B cell (primary cell): ENCODE data around the gene YIPF5. TPM values are rescaled to one million over a fixed set of nuclear protein-coding genes. Genes with fewer than 3 reads are reported as not detected.

Experiments used
- ATAC-seq: fragments of 200-7000 bp; cut with Tn5 transposase; one replicate; pipeline ENCODE4 v1.10.0; 2021; ENCODE audit warnings: low read depth, mild to moderate bottlenecking, moderate number of reproducible peaks, moderate library complexity
- CTCF ChIA-PET: fragments of 350-600 bp; sonication (Branson Sonifier 250); formaldehyde crosslinking; loops from one replicate; lab custom pipeline; 2021; ENCODE audit warnings: antibody characterized with exemption, inconsistent platforms; lab: Charles Lee
- POLR2A ChIA-PET: fragments of 350-600 bp; sonication (Branson Sonifier 250); formaldehyde crosslinking; loops from one replicate; lab custom pipeline; 2021; ENCODE audit warnings: antibody characterized with exemption; lab: Charles Lee
- DNase-seq: peaks from one replicate; pipeline ENCODE4 v3.0.0; 2013
- H2AFZ ChIP-seq: 2 replicates; pipeline ENCODE4 v1.6.1; 2012; ENCODE audit warnings: mild to moderate bottlenecking, low read depth, low read length; ENCODE audit not compliant: insufficient read depth, poor library complexity, severe bottlenecking
- H3K27ac ChIP-seq, 2 donors: 1 replicate in 1 of 2; 2 replicates in 1 of 2; pipeline ENCODE4 v1.5.1; 2012 to 2013; ENCODE audit warnings: low read length in 2 of 2, mild to moderate bottlenecking in 2 of 2, moderate library complexity in 1 of 2
- H3K27me3 ChIP-seq, 4 experiments: fragments of 200-600 bp in 1 of 4; sonication (generic) in 1 of 4; replicated peaks in 1 of 4; 1 replicate in 2 of 4; 2 replicates in 2 of 4; pipeline versions ENCODE4 v1.6.1 to v1.7.0; 2013 to 2016; ENCODE audit warnings: low read length in 3 of 4, mild to moderate bottlenecking in 2 of 4, mixed read lengths in 1 of 4, moderate library complexity in 1 of 4; ENCODE audit not compliant: insufficient read depth in 4 of 4, control insufficient read depth in 3 of 4; ENCODE audit errors: control extremely low read depth in 1 of 4
- H3K36me3 ChIP-seq, 2 experiments: replicated peaks in 1 of 2; 1 replicate in 1 of 2; 2 replicates in 1 of 2; pipeline versions ENCODE4 v1.6.1 to v1.7.1; 2013; ENCODE audit warnings: low read length in 1 of 2; ENCODE audit not compliant: insufficient read depth in 2 of 2, control insufficient read depth in 1 of 2; ENCODE audit errors: control extremely low read depth in 1 of 2, extremely low read depth in 1 of 2
- H3K4me1 ChIP-seq, 2 donors: fragments of 200-600 bp in 1 of 2; sonication (generic) in 1 of 2; 1 replicate in 1 of 2; 2 replicates in 1 of 2; pipeline versions ENCODE4 v1.5.1 to v1.6.1; 2013 to 2017; ENCODE audit warnings: low read length in 2 of 2; ENCODE audit not compliant: control insufficient read depth in 2 of 2, insufficient read depth in 2 of 2
- H3K4me2 ChIP-seq: replicated peaks from 2 replicates; pipeline ENCODE3; 2012; ENCODE audit warnings: mild to moderate bottlenecking, low read depth, low read length; ENCODE audit not compliant: poor library complexity, severe bottlenecking
- H3K4me3 ChIP-seq, 5 experiments: fragments of 200-600 bp in 1 of 5; sonication (generic) in 1 of 5; 1 replicate in 3 of 5; 2 replicates in 2 of 5; pipeline versions ENCODE4 v1.5.1 to v1.7.0; 2011 to 2016; ENCODE audit warnings: low read length in 4 of 5, mild to moderate bottlenecking in 4 of 5, low read depth in 2 of 5, control low read depth in 1 of 5, moderate library complexity in 1 of 5; ENCODE audit not compliant: insufficient read depth in 1 of 5; ENCODE audit errors: control extremely low read depth in 1 of 5, extremely low read depth in 1 of 5
- H3K79me2 ChIP-seq: fragments of 200-600 bp; sonication (generic); one replicate; pipeline ENCODE4 v1.6.0; 2016; ENCODE audit warnings: low read length; ENCODE audit not compliant: control insufficient read depth, insufficient read depth
- H3K9ac ChIP-seq: fragments of 200-600 bp; sonication (generic); 2 replicates; pipeline ENCODE4 v1.6.1; 2017; ENCODE audit warnings: mild to moderate bottlenecking, low read length, moderate library complexity
- H3K9me3 ChIP-seq, 3 donors: one replicate each; pipeline versions ENCODE4 v1.6.1 to v1.7.1; 2013; ENCODE audit warnings: low read length in 2 of 3; ENCODE audit not compliant: control insufficient read depth in 2 of 3, insufficient read depth in 1 of 3; ENCODE audit errors: control extremely low read depth in 1 of 3
- H4K20me1 ChIP-seq: 2 replicates; pipeline ENCODE4 v1.6.0; 2012; ENCODE audit warnings: mild to moderate bottlenecking, low read length; ENCODE audit not compliant: insufficient read depth, control insufficient read depth, poor library complexity, severe bottlenecking
- H3K27ac Mint-ChIP-seq: one replicate; pipeline ENCODE4 v1.8.0; 2021; ENCODE audit warnings: mixed read lengths
- H3K27me3 Mint-ChIP-seq: one replicate; pipeline ENCODE4 v1.8.0; 2021; ENCODE audit warnings: mixed read lengths
- H3K4me1 Mint-ChIP-seq: one replicate; pipeline ENCODE4 v1.8.0; 2021; ENCODE audit warnings: mixed read lengths
- H3K4me3 Mint-ChIP-seq: one replicate; pipeline ENCODE4 v1.8.0; 2021; ENCODE audit warnings: mixed read lengths
- H3K9me3 Mint-ChIP-seq: one replicate; pipeline ENCODE4 v1.8.0; 2022; ENCODE audit warnings: mixed read lengths; ENCODE audit not compliant: insufficient read depth
- CTCF ChIP-seq: fragments of 200-600 bp; IDR thresholded peaks from one replicate; pipeline ENCODE4 v1.8.0; 2022; ENCODE audit warnings: antibody characterized with exemption, mild to moderate bottlenecking
- EZH2 ChIP-seq: IDR thresholded peaks from 2 replicates; pipeline ENCODE4 v1.6.1; 2012; ENCODE audit warnings: borderline replicate concordance, low read depth, mild to moderate bottlenecking, moderate library complexity, low read length; ENCODE audit not compliant: insufficient read depth, poor library complexity, severe bottlenecking
- WGBS: methylation state at CpG from one replicate; pipeline ENCODE4 v1.1.5; 2013; ENCODE audit warnings: missing lambda C conversion rate; ENCODE audit not compliant: insufficient coverage; 5-methylcytosine and 5-hydroxymethylcytosine counted together
- intact Hi-C: fragments of 100-400 bp; cut with micrococcal nuclease; formaldehyde crosslinking; loops from one replicate; pipeline ENCODE4 v1.10.0; 2022
- polyA minus RNA-seq: library from RNA; depleted of rRNA, polyadenylated mRNA; stranded (reverse); fragments of >200 nt; gene quantifications from 2 replicates; pipeline ENCODE4 v1.2.3, GENCODE V29; 2012
- polyA plus RNA-seq: library from polyadenylated mRNA; depleted of rRNA; stranded (reverse); fragments of >200 nt; gene quantifications from 2 replicates; pipeline ENCODE4 v1.2.3, GENCODE V29; 2012
- total RNA-seq, 2 donors: library from RNA; stranded (reverse); fragments of 120-200 nt in 1 of 2; gene quantifications; 1 replicate in 1 of 2; 2 replicates in 1 of 2; pipeline versions ENCODE4 v1.2.3 to v1.2.4, GENCODE V29; 2013 to 2022

Gene YIPF5
- total RNA-seq (24.0 and 24.3 TPM in 2 replicates), polyA plus RNA-seq (7.2 and 7.9 TPM in 2 replicates), polyA minus RNA-seq (14.4 and 17.5 TPM in 2 replicates)
- total RNA-seq (2013) = 29.9 TPM

GRCh38 chr5:144170276-144171024 is at the start of gene YIPF5, which contains the start of gene KCTD16:
TSS of gene YIPF5 (minus strand) at chr5:144170659. CDS start at chr5:144169955, 704 bp downstream.
TSS of gene KCTD16 (plus strand) at chr5:144170873.
- Histone ChIP-seq H3K4me2 (peak within 1 kb of the TSS; percentile 75), H3K27ac (peak within 1 kb of the TSS; percentile 61 to 85), H4K20me1 (no peaks in the 10 kb centered on the region), H3K27me3 (no peaks in the 10 kb centered on the region), H3K9me3 (no peaks in the 10 kb centered on the region), H3K4me1 (peaks cover 13 to 15% of the 10 kb centered on the region in 2 donors), H3K36me3 (peaks cover 6 to 24% of the 10 kb centered on the region in 2 experiments), H3K79me2 (peaks cover 34% of the 10 kb centered on the region), H3K4me3 (peak within 1 kb of the TSS; percentile 69 to 92 (median 71)), H3K9ac (peak within 1 kb of the TSS; percentile 78), H2AFZ (peak within 1 kb of the TSS; percentile 87)
- intact Hi-C loops = loop anchor here (1.0 kb wide), 4 partner anchors 13 to 1400 kb away; partner anchors contain the start of gene ARHGAP26
- ATAC-seq (peak; percentile 98), DNase-seq (peak; percentile 98)
- POLR2A ChIA-PET = interaction anchor here (0.9 to 1.1 kb wide), 2 partner anchors 17 to 25 kb away, joined by 3 read pairs; no protein-coding TSS in a partner anchor
- Mint-ChIP-seq H3K4me3 (peak within 1 kb of the TSS; percentile 93), H3K4me1 (peaks cover 30% of the 10 kb centered on the region), H3K9me3 (no peaks in the 10 kb centered on the region), H3K27me3 (peaks cover 6% of the 10 kb centered on the region), H3K27ac (peak within 1 kb of the TSS; percentile 97)
- under 1% methylated on average over 32 of the region's 39 CpGs for WGBS
- CTCF ChIA-PET = interaction anchor here (1.0 to 6.3 kb wide), 8 partner anchors 11 to 1282 kb away, joined by 3 to 56 read pairs (median 6); no protein-coding TSS in a partner anchor
- no peak for TF ChIP-seq CTCF
- TF ChIP-seq EZH2 = no peak

- Mint-ChIP-seq H3K9me3 (no peaks in the 10 kb centered on the region), H3K27me3 (peaks cover 10% of the 10 kb centered on the region), H3K27ac (no peak overlapping the region), H3K4me1 (no peaks in the 10 kb centered on the region), H3K4me3 (no peak overlapping the region)
- CTCF ChIA-PET = no interaction called here
- Histone ChIP-seq H2AFZ (no peak overlapping the region), H3K27me3 (peaks cover 0 to 4% (median 0%) of the 10 kb centered on the region in 4 experiments), H3K27ac (no peak overlapping the region), H3K4me3 (no peak overlapping the region), H3K79me2 (no peaks in the 10 kb centered on the region), H3K36me3 (no peaks in the 10 kb centered on the region), H3K4me2 (no peak overlapping the region), H3K9me3 (no peaks in the 10 kb centered on the region), H3K4me1 (no peaks in the 10 kb centered on the region), H3K9ac (no peak overlapping the region), H4K20me1 (no peaks in the 10 kb centered on the region)
- intact Hi-C loops = no loop called here
- TF ChIP-seq EZH2 = no peak
- TF ChIP-seq CTCF = no peak
- 75% methylated on average over 2 of the region's 3 CpGs for WGBS
- no peak for DNase-seq
- ATAC-seq = no peak
- POLR2A ChIA-PET = no interaction called here
Measured at GRCh38 chr5:144219869-144220268, 49.4 kb upstream of the YIPF5 start.
